ENCODE measurements around the gene SWAP70.
A peak's percentile ranks its signal among the peaks of the same experiment; 100 is the strongest.
"Not testable (repeated sequence)": the region's sequence is repeated elsewhere in the genome, so short reads cannot be mapped to it uniquely, and the experiment has no call there.

SWAP70 gene

GRCh38 chr11:9726321-9727022, 62.6 kb downstream of the SWAP70 start:
- peak; percentile 35 for DNase-seq

GRCh38 chr11:9728058-9728457, 64.2 kb downstream of the SWAP70 start:
- no peak for DNase-seq

- no peak for DNase-seq
These were observed 67.4 kb downstream of the SWAP70 start for GRCh38 chr11:9731256-9731655.

- DNase-seq, result no peak
These were observed 68.6 kb downstream of the SWAP70 start for GRCh38 chr11:9732453-9732852.

- DNase-seq, result no peak
These were observed 69.3 kb downstream of the SWAP70 start for GRCh38 chr11:9733212-9733611.

GRCh38 chr11:9735236-9735635, 71.4 kb downstream of the SWAP70 start:
- DNase-seq, result no peak

- no peak for DNase-seq
These were observed 72.0 kb downstream of the SWAP70 start for GRCh38 chr11:9735919-9736318.

- DNase-seq, result no peak
These were observed 72.5 kb downstream of the SWAP70 start for GRCh38 chr11:9736365-9736764.

GRCh38 chr11:9738116-9738515, 74.2 kb downstream of the SWAP70 start:
- no peak for DNase-seq

GRCh38 chr11:9738707-9739106, 74.8 kb downstream of the SWAP70 start:
- DNase-seq, result no peak

GRCh38 chr11:9739123-9739900, 75.4 kb downstream of the SWAP70 start:
- DNase-seq, result no peak

GRCh38 chr11:9740202-9740883, 76.5 kb downstream of the SWAP70 start:
- DNase-seq, result no peak

- DNase-seq, result no peak
These were observed 77.4 kb downstream of the SWAP70 start for GRCh38 chr11:9741260-9741659.

GRCh38 chr11:9743512-9743911, 79.6 kb downstream of the SWAP70 start:
- not testable (repeated sequence) for DNase-seq

- no peak for DNase-seq
These were observed 81.7 kb downstream of the SWAP70 start for GRCh38 chr11:9745411-9746211.

GRCh38 chr11:9747229-9747628, 83.4 kb downstream of the SWAP70 start:
- no peak for DNase-seq

- DNase-seq, result no peak
These were observed 84.0 kb downstream of the SWAP70 start for GRCh38 chr11:9747828-9748227.

- peak; percentile 20 for DNase-seq
These were observed 84.6 kb downstream of the SWAP70 start for GRCh38 chr11:9748361-9748970.

- DNase-seq, result no peak
These were observed 86.7 kb downstream of the SWAP70 start for GRCh38 chr11:9750551-9750950.

- DNase-seq, result no peak
These were observed 88.2 kb downstream of the SWAP70 start for GRCh38 chr11:9752091-9752490.

GRCh38 chr11:9753021-9753420, 89.1 kb downstream of the SWAP70 start:
- DNase-seq, result no peak

- DNase-seq, result no peak
These were observed 90.2 kb downstream of the SWAP70 start for GRCh38 chr11:9754010-9754471.
